Left colon (tissue), 2 donors: ENCODE results near the gene MBNL1. TPM values are rescaled to one million over a fixed set of nuclear protein-coding genes. Genes with fewer than 3 reads are reported as not detected.

Source experiments
- ATAC-seq: fragments of 200-7000 bp; cut with Tn5 transposase; one replicate; pipeline ENCODE4 v1.9.1; 2020; ENCODE audit warnings: mild to moderate bottlenecking, moderate library complexity
- DNase-seq, 2 donors: peaks; one replicate each; pipeline ENCODE4 v3.0.0-alpha.2; 2020
- intact Hi-C, 2 donors: fragments of 100-400 bp; cut with DNase I in 1 of 2; cut with micrococcal nuclease in 1 of 2; formaldehyde crosslinking; loops; one replicate each; pipeline versions ENCODE4 v1.11.2 to v1.14.0; 2022; cut with DNase I, micrococcal nuclease
- total RNA-seq, 2 donors: library from RNA; stranded (reverse); fragmentation: NEBNext Ultra II Directional; extraction: Animal tissue kit (Norgen Biotek cat#: 25700); gene quantifications; one replicate each; pipeline ENCODE4 v1.2.1, GENCODE V29; 2021
- donor health status: DM: no; HTN: no; CAD: no.
- donor health status: DM: yes; HTN: yes; CAD: no.

The MBNL1 gene
- total RNA-seq, 2 donors from 2014 or later = 154 to 183 TPM

DNA sequence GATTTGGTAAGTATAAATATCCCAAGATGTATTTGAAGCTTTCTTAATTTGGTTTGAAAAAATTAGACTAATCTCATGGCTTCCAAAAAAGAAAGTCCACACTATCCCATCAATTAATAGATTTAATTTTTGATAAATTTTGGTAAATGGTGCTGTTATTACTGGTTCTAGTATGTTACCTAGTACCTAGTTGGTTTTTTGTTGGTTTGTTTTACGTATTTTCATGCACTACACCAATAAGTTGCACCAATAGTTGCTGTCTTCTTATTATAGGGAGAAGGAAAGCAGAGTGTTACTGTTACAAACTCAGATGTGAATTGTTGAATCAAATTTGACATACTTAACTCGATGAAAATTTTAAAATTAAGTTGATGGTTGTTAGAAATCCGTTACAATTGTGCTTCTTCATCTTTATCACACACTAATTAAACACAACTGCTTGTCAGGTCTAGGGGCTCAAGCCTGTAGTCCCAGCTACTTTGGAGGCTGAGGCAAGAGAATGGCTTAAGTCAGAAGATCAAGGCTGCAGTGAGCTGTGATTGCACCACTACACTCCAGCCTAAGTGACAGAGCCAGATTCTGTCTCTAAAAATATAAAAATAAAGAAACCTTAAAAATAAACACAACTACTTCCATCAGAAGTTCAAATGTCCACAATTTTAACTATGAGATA, 23.1 kb upstream of the MBNL1 start:
- intact Hi-C loops = no loop called here
- DNase-seq (no peak), ATAC-seq (no peak)

DNA sequence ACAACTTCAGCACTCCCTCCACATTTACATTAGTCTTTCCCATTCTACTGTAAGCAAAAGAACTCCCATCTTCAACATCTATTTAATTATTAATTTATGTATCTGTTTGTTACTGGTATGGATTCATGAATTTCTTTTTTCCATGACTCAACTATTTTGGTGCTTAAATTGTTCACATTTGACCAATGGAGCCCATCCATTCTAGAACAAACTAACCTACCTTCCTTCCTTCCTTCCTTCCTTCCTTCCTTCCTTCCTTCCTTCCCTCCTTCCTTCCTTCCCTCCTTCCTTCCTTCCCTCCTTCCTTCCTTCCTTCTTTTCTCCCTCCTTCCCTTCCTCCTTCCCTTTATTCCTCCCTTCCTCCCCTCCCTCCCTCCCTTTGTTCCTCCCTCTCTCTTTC, 16.8 kb upstream of the MBNL1 start:
- DNase-seq = no peak
- no peak for ATAC-seq
- intact Hi-C loops = no loop called here

DNA sequence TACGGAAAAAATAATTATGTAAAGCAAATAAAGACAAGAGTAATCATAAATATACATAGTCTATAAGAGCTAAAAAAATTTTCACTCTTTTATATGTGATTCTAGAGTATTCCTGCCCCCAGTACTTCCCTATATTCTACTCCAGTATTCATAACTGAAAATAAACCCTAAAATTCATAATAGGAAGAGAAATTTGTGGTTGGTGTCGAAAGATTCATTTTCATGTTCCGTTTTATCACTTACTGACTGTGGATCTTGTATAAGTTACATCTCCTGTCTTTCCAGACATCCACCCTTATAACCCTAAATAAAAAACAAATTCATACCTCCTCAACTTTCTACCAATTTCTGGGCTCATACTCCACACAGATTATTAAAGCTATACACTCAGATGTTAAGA, 16.0 kb upstream of the MBNL1 start:
- ATAC-seq = no peak
- intact Hi-C loops = no loop called here

DNA sequence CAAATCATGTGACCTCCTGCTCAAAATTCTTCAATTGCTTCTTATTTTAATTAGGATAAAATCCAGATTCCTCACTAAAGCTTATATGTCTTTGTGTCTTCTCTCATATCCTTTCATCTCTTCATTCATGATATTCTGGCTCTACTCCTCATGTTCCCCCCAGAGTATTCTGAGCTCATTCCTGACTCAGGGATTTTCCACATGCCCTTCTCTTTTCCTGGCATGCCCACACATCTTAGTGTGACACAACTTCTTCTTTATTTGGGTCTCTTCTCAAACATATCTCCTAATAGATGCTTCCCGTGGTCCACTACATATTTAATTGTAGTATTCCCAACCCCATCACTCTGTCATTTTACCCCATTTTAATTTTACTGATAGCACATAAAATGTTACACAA, 15.2 kb upstream of the MBNL1 start:
- DNase-seq = no peak
- ATAC-seq = no peak
- intact Hi-C loops = no loop called here

More for the DNA sequence above, 16.0 kb upstream of the MBNL1 start:
- DNase-seq = no peak

DNA sequence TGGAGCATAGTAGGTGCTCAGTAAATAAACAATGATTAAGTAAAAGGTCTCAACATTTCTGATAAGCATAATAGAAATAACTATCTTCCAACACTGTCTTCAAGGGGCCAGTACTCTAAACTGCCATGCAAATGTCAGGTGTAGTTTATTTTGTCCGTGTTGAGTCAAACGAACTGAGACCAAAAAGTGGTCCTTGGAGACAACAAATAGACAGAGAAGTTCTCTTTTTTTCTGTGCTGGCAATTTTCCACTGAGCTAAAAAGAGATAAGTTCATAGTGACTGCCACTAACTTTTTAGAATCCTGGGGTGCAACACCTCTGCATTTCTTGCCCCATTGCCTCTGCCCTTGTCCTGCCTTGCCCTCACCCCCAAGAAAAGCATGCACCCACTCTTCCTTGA, 14.7 kb upstream of the MBNL1 start:
- ATAC-seq (no peak), DNase-seq (no peak)
- intact Hi-C loops = no loop called here

DNA sequence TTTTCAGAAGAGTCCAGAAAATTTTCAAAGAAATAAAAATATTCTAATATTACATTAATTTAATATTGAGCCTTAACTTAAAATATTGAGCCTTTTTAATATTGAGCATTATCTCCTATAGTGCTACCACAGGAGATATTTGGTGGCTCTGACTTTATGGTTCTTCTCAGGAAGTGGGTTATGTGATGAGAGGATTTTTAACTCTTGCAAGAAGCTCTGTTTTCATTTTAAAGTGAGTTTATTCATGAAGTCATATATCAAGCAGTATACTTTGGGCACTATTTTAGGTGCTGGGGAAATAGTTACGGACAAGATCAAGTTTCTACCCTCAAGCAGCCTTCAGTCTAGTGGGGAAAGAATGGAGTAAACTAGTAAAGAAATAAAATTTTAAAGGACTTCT, 13.4 kb upstream of the MBNL1 start:
- ATAC-seq (no peak), DNase-seq (no peak)
- intact Hi-C loops = no loop called here

DNA sequence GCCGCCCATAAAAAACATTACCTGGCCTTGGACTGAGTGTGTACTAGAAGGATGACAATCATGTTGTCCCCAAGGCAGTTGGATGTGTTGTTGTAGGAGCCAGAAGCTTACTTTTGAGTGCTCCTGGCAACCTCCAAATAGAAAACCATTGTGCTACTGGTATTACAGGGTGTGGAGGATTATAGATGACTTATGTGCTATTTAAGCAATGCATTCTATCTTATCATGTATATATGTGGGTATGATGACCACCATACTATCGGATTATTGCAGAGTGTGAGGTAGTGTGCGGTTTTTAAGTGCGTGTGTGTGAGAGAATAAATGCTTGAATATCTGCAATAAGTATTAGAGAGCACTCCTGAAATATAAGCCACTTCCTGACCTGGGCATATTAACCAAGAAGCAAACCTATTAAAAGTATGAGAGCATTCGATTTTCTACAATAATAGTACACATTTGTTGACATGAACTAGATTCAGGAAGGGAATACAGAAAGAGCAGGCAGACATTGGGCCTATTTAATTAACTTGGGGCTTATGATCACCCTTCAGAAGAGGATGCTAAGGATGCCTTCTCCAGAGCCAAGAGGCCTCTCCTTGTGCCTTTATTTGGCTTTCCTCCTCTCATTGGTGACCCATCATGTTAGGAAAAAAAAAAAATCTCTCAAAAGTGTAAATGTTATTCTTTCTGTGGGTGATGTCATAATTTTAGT, 11.7 kb upstream of the MBNL1 start:
- ATAC-seq (no peak), DNase-seq (no peak)
- intact Hi-C loops = no loop called here

DNA sequence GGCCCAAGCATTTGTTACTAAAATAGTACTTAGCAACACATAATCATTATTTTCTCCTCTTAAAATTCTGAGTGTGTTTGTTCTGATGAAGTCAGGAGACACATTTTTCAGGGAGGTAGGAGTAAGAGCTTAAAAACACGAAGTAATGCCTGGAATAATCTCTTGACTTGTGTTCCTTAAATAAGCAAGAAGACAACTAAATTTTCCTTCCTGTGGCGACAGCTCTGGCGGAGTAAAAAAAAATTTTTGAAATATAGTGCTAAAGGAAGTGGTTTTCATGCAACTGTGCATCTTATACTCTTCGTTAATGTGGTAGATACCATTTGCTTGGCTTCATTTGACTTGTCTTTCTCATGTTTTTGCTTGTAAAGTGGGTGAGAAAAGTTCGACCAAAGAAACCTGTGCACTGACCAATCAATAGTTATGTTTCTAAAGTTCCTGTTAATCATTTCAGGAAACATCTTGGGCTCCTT, 11.1 kb upstream of the MBNL1 start:
- DNase-seq (no peak), ATAC-seq (no peak)
- intact Hi-C loops = no loop called here

DNA sequence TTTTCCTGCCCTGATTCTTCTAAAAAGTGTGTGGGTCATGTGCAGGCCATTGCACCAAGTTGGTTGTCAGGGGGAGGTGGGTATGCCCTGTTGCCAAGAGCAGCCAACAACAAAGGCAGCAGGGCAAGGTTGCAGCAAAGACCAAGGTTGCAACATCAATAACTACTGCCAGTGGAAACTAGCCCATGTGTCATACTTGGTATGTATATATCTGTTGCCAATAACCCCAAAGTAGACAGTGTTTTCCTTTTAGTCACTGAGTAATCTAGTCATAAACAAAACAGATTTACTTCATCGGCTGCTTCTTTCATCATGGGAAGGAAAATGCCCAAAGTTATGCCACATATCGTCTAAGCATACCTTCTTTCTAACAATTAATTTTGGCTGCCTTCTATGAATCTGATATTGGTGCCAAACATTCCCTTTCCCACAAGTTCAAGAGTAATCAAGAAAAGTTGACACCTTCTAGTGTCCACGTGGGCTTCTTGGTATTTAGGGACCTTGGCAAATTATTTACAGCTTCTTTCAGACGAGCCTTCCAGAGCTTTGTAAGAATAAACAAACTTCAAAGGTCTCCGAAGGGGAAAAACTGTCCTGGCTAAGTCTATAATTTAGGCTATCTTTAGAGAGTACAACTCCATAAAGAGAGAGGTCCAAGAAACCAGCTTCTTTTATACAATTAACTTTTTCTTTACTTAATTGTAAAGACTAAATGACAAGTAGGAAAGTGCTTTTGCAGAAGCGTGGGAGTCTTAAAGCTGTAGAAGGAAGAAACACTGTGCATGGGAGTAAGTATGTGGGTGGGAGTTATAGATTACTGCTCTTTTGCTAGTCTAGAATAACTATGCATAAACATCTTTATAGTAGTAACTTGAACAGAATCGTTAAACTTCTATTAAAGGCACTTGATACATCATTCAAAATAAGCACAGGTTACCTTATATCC, 10.0 kb upstream of the MBNL1 start:
- ATAC-seq = peak; percentile 84
- DNase-seq = peak; percentile 18 to 64
- intact Hi-C loops = no loop called here

DNA sequence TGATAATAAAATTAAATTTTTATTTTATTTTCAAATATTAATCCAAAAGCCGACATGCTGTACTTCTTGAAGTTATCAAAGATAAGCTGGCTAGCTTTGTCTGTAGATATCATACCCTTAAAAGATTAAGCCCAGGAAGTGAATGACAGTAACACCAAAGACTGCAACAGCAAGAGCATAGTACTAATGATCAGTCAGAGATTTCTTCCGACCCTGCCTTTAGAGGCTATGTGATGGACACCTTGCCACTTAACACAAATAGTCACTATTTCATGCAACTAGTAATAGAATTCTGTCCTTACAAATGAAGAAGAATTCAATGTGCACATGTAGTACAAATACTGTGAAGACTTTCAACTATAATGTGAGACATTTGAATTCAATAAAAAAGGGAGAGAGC, 9.3 kb upstream of the MBNL1 start:
- DNase-seq (no peak), ATAC-seq (no peak)
- intact Hi-C loops = no loop called here

DNA sequence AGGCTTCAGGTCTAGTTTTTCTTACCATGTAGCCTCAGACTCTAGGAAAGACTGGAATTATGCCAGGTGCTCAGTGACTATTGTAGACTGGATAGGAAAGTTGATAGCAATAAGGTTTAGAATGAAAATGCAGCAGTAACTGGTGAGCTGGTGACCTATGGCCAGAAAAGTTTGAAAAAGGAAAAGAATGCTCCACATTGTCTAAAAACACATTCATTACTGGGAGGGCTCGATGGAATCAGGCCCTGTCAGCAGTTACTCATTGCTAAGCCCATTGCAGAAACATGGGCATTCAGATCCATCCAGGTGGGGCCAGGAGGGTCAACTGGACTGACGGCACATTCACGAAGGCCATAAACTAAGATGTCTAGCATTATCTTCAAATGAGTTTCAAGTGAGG, 8.7 kb upstream of the MBNL1 start:
- no peak for DNase-seq
- intact Hi-C loops = no loop called here
- no peak for ATAC-seq

DNA sequence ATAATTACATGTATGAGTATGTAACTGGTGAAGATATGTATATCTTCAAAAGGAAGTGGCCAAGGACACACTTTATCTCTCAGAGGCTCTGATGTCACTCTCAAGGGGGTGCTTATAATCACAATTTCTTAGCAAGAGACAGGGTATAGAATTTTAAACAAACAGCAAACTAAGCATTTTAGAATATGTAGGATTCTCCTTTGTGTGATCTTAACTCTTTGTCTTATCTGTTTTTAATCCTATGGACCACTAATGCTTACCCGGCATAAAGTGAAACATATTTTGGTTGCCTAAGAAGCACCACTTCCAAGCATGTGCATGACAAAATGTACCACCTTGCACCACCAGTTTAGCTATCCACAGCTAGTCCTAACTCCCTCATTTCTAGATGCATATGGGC, 8.2 kb upstream of the MBNL1 start:
- intact Hi-C loops = no loop called here
- no peak for DNase-seq

DNA sequence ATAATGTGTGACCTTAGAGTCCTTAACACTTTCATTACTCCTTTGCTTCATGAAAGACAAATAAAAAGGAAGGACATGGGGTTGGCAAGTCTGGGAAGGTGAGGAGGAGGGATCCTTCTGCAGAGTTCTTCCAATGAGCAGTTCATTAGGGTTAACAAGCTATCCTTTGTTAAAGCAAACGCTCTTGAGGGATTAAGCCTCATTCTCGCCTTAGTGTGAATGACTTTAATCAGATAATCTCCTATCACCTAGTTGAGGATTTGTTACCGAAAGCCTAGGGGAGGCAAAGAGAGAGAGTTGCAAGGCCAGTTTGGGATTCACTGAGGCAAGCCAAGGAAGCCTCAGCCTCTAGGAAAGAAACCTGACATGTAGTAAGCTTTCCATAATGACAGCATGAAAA, 7.4 kb upstream of the MBNL1 start:
- intact Hi-C loops = no loop called here
- DNase-seq (no peak), ATAC-seq (no peak)

More for the DNA sequence above, 8.2 kb upstream of the MBNL1 start:
- ATAC-seq = no peak

DNA sequence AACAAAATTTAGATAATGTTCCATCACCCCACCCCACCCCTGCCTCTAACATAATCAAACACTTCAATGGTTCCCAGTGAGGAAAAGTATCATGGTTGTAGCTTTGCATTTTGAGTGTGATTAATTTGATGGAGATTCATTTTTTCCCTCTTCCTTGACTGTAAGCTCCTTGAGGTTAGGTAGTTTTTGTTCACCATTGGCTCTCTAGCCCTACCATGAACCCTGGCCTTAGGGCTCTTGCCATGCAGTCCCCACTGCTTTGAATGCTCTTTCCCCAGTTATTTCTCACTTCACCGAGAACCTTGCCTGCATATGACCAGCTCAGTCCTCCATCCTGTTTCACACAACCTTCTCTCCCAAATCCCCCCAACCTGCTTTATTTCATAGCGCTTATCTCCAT, 5.0 kb upstream of the MBNL1 start:
- intact Hi-C loops = no loop called here
- DNase-seq (no peak), ATAC-seq (no peak)

DNA sequence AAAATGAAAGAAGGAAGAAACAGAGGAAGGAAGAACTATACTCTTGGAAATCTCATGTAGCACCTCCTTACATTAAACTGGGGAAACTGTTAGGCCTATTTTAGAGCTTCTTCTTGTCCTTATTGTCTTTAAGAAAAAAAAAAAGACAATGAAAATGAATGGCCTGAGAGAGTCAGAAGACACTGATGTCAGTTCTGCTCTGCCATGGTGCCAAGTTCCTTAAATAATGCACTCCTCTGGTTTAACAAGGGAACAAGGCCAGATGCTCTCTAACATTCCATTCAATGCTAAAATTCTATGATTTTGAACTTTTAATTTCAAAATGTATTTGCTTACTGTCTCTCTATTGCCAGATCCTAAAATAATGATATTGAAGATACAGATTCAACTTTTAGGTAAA, 4.4 kb upstream of the MBNL1 start:
- intact Hi-C loops = no loop called here
- no peak for DNase-seq
- ATAC-seq = no peak

DNA sequence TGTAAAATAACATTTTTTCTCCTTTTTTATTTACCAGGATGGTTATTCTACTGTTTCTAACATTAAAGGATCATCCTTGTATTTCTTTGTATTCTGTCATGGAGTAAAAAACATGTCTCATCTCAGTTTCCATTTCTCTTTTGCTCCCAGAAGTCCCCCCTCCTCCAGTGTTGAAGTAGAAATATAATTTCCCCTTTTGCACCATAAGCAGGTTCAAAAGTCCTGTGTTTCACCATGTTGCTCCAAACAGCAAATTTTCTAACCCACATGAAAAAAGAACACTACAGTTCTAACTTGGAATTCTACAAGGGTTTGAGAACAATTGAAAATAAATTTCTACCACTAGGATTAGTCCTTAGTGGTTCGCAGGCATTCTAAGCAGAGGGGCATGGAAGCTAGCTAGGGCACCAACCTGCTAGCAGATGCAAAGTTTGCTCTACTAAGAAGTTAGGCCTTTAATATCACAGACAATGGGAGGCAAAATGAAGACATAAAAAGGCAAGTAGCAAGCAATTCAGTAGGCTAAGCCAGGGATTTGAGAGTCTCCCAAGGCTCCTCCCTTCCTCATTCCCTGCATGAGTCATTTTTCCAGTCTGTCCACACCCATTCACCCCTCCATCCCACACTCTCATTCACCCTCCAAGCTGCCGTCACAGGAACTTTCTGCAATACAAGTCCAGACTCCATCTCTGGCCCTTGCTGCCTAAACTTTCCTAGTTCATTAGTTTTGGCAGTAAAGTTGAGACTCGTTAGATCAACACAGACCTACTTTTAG, 2.3 kb upstream of the MBNL1 start:
- DNase-seq = peak; percentile 52 to 88
- ATAC-seq = peak; percentile 57
- intact Hi-C loops = loop anchor here in 1 of 2 donors (5.0 kb wide), 1 partner anchor 64 kb away; no protein-coding TSS in a partner anchor

DNA sequence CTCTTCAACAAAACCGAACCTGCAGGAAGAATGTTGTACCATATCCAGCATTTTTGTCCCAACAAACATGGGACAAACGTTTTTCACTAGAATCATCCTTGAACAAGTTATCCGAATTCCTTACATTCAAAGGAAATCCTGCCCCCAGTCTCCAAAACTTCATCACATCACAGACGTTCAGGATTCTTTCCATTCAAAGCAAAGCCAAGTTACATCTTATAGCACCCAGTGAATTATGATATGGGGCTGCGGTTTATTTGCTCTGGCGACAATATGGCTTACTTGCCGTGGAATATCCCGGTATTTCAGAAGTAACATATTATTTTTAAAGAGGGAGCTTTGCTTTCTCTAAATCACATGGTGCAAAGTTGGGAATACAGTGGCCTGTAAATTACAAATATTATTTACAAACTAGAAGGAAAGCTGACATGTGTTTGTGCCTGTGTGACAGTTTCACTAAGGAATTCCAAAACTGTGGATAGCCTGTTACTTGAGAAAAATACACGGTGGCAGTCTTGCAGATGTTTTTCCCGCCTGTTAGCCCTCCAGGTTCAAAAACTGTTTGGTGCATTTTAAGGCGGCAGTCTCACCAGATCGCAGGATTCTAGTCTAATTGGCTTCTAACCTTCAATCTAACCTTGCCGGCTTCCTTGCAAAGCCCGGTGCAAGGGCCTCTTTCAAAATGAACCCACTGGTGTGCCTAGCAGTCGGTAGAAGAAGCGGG, 736 bp upstream of the MBNL1 start:
- DNase-seq (no peak), ATAC-seq (no peak)
- intact Hi-C loops = loop anchor here in 1 of 2 donors (5.0 kb wide), 1 partner anchor 66 kb away; no protein-coding TSS in a partner anchor
